Neuronal stem cell (in vitro differentiated cells): ENCODE data around the gene UHRF2.

ENCODE experiments used
- DNase-seq: peaks from one replicate; pipeline ENCODE4 v3.0.0-alpha.2; 2013; ENCODE audit warnings: low spot score
- H2AFZ ChIP-seq: one replicate; pipeline ENCODE4 v1.6.1; 2013; ENCODE audit warnings: mild to moderate bottlenecking, low read length, inconsistent platforms
- H2AK5ac ChIP-seq: 2 replicates; pipeline ENCODE4 v1.6.1; 2013; ENCODE audit warnings: low read depth, mild to moderate bottlenecking, inconsistent platforms, low read length, moderate library complexity, mixed read lengths
- H2BK120ac ChIP-seq: 2 replicates; pipeline ENCODE4 v1.6.1; 2013; ENCODE audit warnings: low read depth, mild to moderate bottlenecking, inconsistent platforms, low read length, moderate library complexity, mixed read lengths
- H2BK12ac ChIP-seq: one replicate; pipeline ENCODE4 v1.6.1; 2013; ENCODE audit warnings: low read length, inconsistent platforms
- H2BK15ac ChIP-seq: 2 replicates; pipeline ENCODE4 v1.6.1; 2013; ENCODE audit warnings: mild to moderate bottlenecking, low read length, inconsistent platforms, mixed read lengths
- H2BK5ac ChIP-seq: one replicate; pipeline ENCODE4 v1.6.1; 2013; ENCODE audit warnings: inconsistent platforms, mild to moderate bottlenecking, low read length, moderate library complexity
- H3K14ac ChIP-seq: one replicate; pipeline ENCODE4 v1.6.1; 2013; ENCODE audit warnings: low read length, inconsistent platforms
- H3K18ac ChIP-seq: 2 replicates; pipeline ENCODE4 v1.6.1; 2013; ENCODE audit warnings: low read length, inconsistent platforms
- H3K23ac ChIP-seq: 2 replicates; pipeline ENCODE4 v1.6.1; 2013; ENCODE audit warnings: low read depth, mild to moderate bottlenecking, mixed read lengths, low read length, inconsistent platforms; ENCODE audit not compliant: poor library complexity
- H3K27ac ChIP-seq: replicated peaks from 3 replicates; pipeline ENCODE4 v1.5.1; 2013; ENCODE audit warnings: low read length, inconsistent platforms
- H3K27me3 ChIP-seq, 3 experiments: 2 replicates each; pipeline ENCODE4 v1.6.1; 2013; ENCODE audit warnings: low read length in 3 of 3, mild to moderate bottlenecking in 2 of 3, inconsistent platforms in 1 of 3, low read depth in 1 of 3, mixed read lengths in 1 of 3, moderate library complexity in 1 of 3; ENCODE audit not compliant: control insufficient read depth in 3 of 3, insufficient read depth in 3 of 3
- H3K36me3 ChIP-seq, 2 donors: replicated peaks in 1 of 2; 2 replicates each; pipeline ENCODE4 v1.6.1; 2013; ENCODE audit warnings: low read length in 2 of 2; ENCODE audit not compliant: control insufficient read depth in 2 of 2, insufficient read depth in 2 of 2
- H3K4ac ChIP-seq: 2 replicates; pipeline ENCODE4 v1.6.1; 2013; ENCODE audit warnings: inconsistent platforms, mild to moderate bottlenecking, low read length, moderate library complexity
- H3K4me1 ChIP-seq, 2 donors: 1 replicate in 1 of 2; 2 replicates in 1 of 2; pipeline ENCODE4 v1.6.1; 2013; ENCODE audit warnings: low read length in 2 of 2, low read depth in 1 of 2; ENCODE audit not compliant: control insufficient read depth in 2 of 2, insufficient read depth in 1 of 2
- H3K4me2 ChIP-seq: one replicate; pipeline ENCODE4 v1.6.1; 2013; ENCODE audit warnings: mild to moderate bottlenecking, low read length, inconsistent platforms; ENCODE audit not compliant: insufficient read depth, poor library complexity, severe bottlenecking
- H3K4me3 ChIP-seq, 2 donors: 2 replicates each; pipeline ENCODE4 v1.5.1; 2013; ENCODE audit warnings: low read length in 2 of 2, mild to moderate bottlenecking in 2 of 2, inconsistent platforms in 1 of 2, moderate library complexity in 1 of 2
- H3K79me1 ChIP-seq: one replicate; pipeline ENCODE4 v1.6.1; 2013; ENCODE audit warnings: low read depth, mild to moderate bottlenecking, inconsistent platforms, low read length, moderate library complexity
- H3K9ac ChIP-seq: one replicate; pipeline ENCODE4 v1.6.1; 2013; ENCODE audit warnings: mild to moderate bottlenecking, low read depth, low read length, inconsistent platforms; ENCODE audit not compliant: poor library complexity
- H3K9me3 ChIP-seq, 2 donors: replicated peaks in 1 of 2; 2 replicates each; pipeline versions ENCODE3 to v1.6.1; 2013; ENCODE audit warnings: low read length in 2 of 2, mild to moderate bottlenecking in 2 of 2, inconsistent platforms in 1 of 2, low read depth in 1 of 2, mixed read lengths in 1 of 2, moderate library complexity in 1 of 2; ENCODE audit not compliant: control insufficient read depth in 2 of 2, insufficient read depth in 1 of 2
- H4K8ac ChIP-seq: one replicate; pipeline ENCODE4 v1.6.1; 2013; ENCODE audit warnings: low read depth, mild to moderate bottlenecking, inconsistent platforms, low read length, moderate library complexity
- H4K91ac ChIP-seq: one replicate; pipeline ENCODE4 v1.6.1; 2013; ENCODE audit warnings: low read length, low read depth, mild to moderate bottlenecking, inconsistent platforms; ENCODE audit not compliant: poor library complexity
- WGBS, 2 donors: extraction: QIAGEN DNeasy Blood & Tissue Kit; methylation state at CpG; one replicate each; pipeline ENCODE4 v1.1.7; 2013; ENCODE audit warnings: missing lambda C conversion rate in 2 of 2, mixed read lengths in 1 of 2; ENCODE audit not compliant: insufficient read length in 2 of 2, insufficient replicate concordance in 1 of 2; ENCODE audit errors: extremely low coverage in 2 of 2; 5-methylcytosine and 5-hydroxymethylcytosine counted together

The UHRF2 gene

DNA sequence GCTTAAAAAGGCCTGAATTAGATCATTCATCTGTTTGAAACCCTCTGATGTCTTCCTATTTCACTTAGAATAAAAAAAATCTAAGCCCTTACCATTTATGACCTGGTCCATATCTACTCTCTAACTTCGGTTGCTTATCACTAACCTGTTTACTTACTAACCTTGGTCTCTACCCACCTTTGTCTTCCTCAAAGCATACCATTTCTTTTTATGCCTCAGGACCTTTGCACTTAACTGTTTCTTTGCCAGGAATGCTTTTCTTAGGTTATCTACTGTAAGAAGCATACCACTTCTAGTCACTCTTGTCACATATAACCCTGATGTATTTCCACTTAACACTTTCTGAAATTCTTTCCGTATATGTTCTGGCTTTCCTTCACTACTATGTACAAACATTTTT lies 67.0 kb downstream of the UHRF2 start:
- no peak overlapping the region for H2BK15ac ChIP-seq
- no peak overlapping the region for H2BK12ac ChIP-seq
- H2BK120ac ChIP-seq: no peak overlapping the region
- H2AFZ ChIP-seq: no peak overlapping the region
- H3K4me1 ChIP-seq: no peaks in the 10 kb centered on the region
- H3K23ac ChIP-seq: no peak overlapping the region
- no peak overlapping the region for H3K4me3 ChIP-seq
- H3K79me1 ChIP-seq: no peaks in the 10 kb centered on the region
- H3K9me3 ChIP-seq: no peaks in the 10 kb centered on the region
- H3K14ac ChIP-seq: no peak overlapping the region
- H4K91ac ChIP-seq: no peak overlapping the region
- no peak for DNase-seq
- H3K27ac ChIP-seq: no peak overlapping the region
- H4K8ac ChIP-seq: no peak overlapping the region
- no peak overlapping the region for H2AK5ac ChIP-seq
- peaks cover 3 to 93% of the 10 kb centered on the region in 2 donors for H3K36me3 ChIP-seq
- H2BK5ac ChIP-seq: no peak overlapping the region
- H3K27me3 ChIP-seq: no peaks in the 10 kb centered on the region
- H3K9ac ChIP-seq: no peak overlapping the region
- no peak overlapping the region for H3K18ac ChIP-seq
- no CpG with 5 or more reads among the region's 2 CpGs for WGBS, 2 donors
- no peak overlapping the region for H3K4me2 ChIP-seq
- no peak overlapping the region for H3K4ac ChIP-seq

DNA sequence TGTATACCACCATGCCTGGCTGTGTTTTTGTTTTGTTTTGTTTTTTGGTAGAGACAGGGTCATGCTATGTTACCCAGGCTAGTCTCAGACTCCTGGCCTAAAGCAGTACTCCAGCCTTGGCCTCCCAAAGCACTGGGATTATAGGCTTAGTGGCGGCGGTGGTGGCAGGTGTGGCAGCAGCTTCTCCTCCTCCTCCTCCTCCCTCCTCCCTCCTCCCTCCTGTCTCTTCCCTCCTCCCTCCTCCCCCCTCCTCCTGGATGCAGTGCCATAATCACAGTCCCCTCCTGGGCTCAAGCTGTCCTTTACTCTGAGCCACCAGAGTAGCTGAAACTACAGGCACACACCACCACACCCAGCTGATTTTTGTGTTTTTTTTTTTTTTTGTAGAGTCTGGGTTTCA lies 71.2 kb downstream of the UHRF2 start:
- no CpG with 5 or more reads among the region's 2 CpGs for WGBS, 2 donors

DNA sequence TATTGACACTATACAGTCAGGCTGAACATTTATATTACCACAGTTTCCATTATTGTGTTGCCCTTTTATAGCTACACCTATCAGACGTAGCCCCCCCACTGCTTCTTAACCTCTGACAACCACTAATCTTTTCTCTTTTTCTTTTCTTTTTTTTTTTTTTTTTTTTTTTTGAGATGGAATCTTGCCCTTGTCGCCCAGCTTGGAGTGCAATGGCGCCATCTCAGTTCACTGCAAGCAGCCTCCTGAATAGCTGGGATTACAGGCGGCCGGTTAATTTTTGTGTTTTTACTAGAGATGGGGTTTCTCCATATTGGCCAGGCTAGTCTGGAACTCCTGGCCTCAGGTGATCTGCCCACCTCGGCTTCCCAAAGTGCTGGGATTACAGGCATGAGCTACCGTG lies 75.4 kb downstream of the UHRF2 start:
- H3K9ac ChIP-seq: no peak overlapping the region
- H4K8ac ChIP-seq: no peak overlapping the region
- WGBS, 2 donors: no CpG with 5 or more reads among the region's 7 CpGs

More for the DNA sequence above, 71.2 kb downstream of the UHRF2 start:
- Histone ChIP-seq H3K18ac (no peak overlapping the region), H3K23ac (no peak overlapping the region), H2BK120ac (no peak overlapping the region), H4K8ac (no peak overlapping the region), H3K27ac (no peak overlapping the region), H2BK15ac (no peak overlapping the region), H3K36me3 (peaks cover 1 to 95% of the 10 kb centered on the region in 2 donors), H2BK5ac (no peak overlapping the region), H4K91ac (no peak overlapping the region), H3K14ac (no peak overlapping the region), H3K4ac (no peak overlapping the region), H3K27me3 (no peaks in the 10 kb centered on the region), H3K4me3 (no peak overlapping the region), H3K79me1 (no peaks in the 10 kb centered on the region), H3K4me1 (no peaks in the 10 kb centered on the region), H2BK12ac (no peak overlapping the region), H2AFZ (no peak overlapping the region), H2AK5ac (no peak overlapping the region), H3K9me3 (no peaks in the 10 kb centered on the region), H3K4me2 (no peak overlapping the region), H3K9ac (no peak overlapping the region)
- DNase-seq: no peak

DNA sequence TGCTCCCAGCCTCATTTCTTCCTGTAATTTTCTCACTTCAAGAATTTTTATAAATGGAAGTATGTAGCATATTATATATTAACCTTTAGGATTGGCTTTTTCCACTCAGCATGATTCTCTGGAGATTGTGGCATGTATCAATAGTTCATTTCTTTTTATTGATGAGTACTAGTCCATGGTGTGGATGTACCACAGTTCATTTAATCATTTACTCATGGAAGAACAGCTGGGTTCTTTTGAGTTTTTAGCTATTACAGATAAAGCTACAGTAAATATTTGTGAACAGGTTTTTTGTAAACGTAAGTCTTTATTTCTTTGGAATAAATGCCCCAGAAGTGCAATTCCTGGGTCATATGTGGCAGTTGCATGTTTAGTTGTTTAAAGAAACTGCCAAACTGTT lies 76.1 kb downstream of the UHRF2 start:
- no peak overlapping the region for H2BK5ac ChIP-seq
- no peak for DNase-seq
- WGBS, 2 donors: no CpG with 5 or more reads among the region's 1 CpG

More for the DNA sequence above, 75.4 kb downstream of the UHRF2 start:
- H3K4me1 ChIP-seq: no peaks in the 10 kb centered on the region
- no peak overlapping the region for H2BK5ac ChIP-seq
- no peak overlapping the region for H2BK120ac ChIP-seq
- no peak overlapping the region for H3K18ac ChIP-seq
- H2AK5ac ChIP-seq: no peak overlapping the region
- H3K23ac ChIP-seq: no peak overlapping the region
- no peak overlapping the region for H3K4me3 ChIP-seq
- no peak overlapping the region for H4K91ac ChIP-seq
- no peaks in the 10 kb centered on the region for H3K27me3 ChIP-seq
- no peaks in the 10 kb centered on the region for H3K79me1 ChIP-seq
- H3K36me3 ChIP-seq: peaks cover 2 to 91% of the 10 kb centered on the region in 2 donors
- H3K4ac ChIP-seq: no peak overlapping the region
- no peaks in the 10 kb centered on the region for H3K9me3 ChIP-seq
- no peak overlapping the region for H3K4me2 ChIP-seq
- H2AFZ ChIP-seq: no peak overlapping the region
- no peak overlapping the region for H2BK12ac ChIP-seq
- H2BK15ac ChIP-seq: no peak overlapping the region
- DNase-seq: no peak
- H3K27ac ChIP-seq: no peak overlapping the region
- no peak overlapping the region for H3K14ac ChIP-seq

More for the DNA sequence above, 76.1 kb downstream of the UHRF2 start:
- Histone ChIP-seq H2AFZ (no peak overlapping the region), H2BK15ac (no peak overlapping the region), H2BK12ac (no peak overlapping the region), H4K91ac (no peak overlapping the region), H3K9ac (no peak overlapping the region), H3K18ac (no peak overlapping the region), H2BK120ac (no peak overlapping the region), H3K9me3 (no peaks in the 10 kb centered on the region), H3K23ac (no peak overlapping the region), H3K4ac (no peak overlapping the region), H3K4me1 (no peaks in the 10 kb centered on the region), H3K4me3 (no peak overlapping the region), H4K8ac (no peak overlapping the region), H3K4me2 (no peak overlapping the region), H3K79me1 (no peaks in the 10 kb centered on the region), H3K27me3 (no peaks in the 10 kb centered on the region), H3K36me3 (peaks cover 2 to 92% of the 10 kb centered on the region in 2 donors), H3K27ac (no peak overlapping the region), H3K14ac (no peak overlapping the region), H2AK5ac (no peak overlapping the region)
